A549 (cell line): Measurements from ENCODE around the gene ZNF433. TPM values are rescaled to one million over a fixed set of nuclear protein-coding genes. Genes with fewer than 3 reads are reported as not detected.

Experiments
- ATAC-seq, 2 experiments: fragments of 200-7000 bp in 1 of 2; fragments of >200 bp in 1 of 2; cut with Nextera tagmentation in 1 of 2; cut with Tn5 transposase in 1 of 2; 3 replicates each; pipeline versions ENCODE4 v1.8.0 to v1.9.1; 2018 to 2020; ENCODE audit warnings: mild to moderate bottlenecking in 1 of 2, moderate library complexity in 1 of 2
- CTCF ChIA-PET: fragments of 300-600 bp; sonication (Branson Sonifier 250); formaldehyde crosslinking; extraction: SDS; loops from one replicate; lab custom pipeline; 2021; ENCODE audit warnings: antibody characterized with exemption, inconsistent platforms; lab: Yijun Ruan, JAX
- POLR2A ChIA-PET: fragments of 350-600 bp; formaldehyde crosslinking; extraction: SDS; loops from one replicate; lab custom pipeline; 2021; ENCODE audit warnings: antibody characterized with exemption, inconsistent platforms; lab: Yijun Ruan, JAX
- DNase-seq, 2 experiments: peaks; one replicate each; pipeline versions ENCODE4 v3.0.0 to v3.0.0-alpha.2; 2011 to 2016; ENCODE audit warnings: low read depth in 1 of 2, low spot score in 1 of 2
- FAIRE-seq: peaks from 2 replicates; lab custom pipeline; 2011; peaks lifted over from hg19 to GRCh38; lab: Jason Lieb, UNC
- H3K27ac ChIP-seq, 2 experiments: fragments of >200 bp; sonication (Bioruptor Twin); formaldehyde crosslinking; 3 replicates each; pipeline ENCODE4 v1.5.1; 2016 to 2017
- H3K4me1 ChIP-seq: fragments of >200 bp; sonication (Bioruptor Twin); formaldehyde crosslinking; 3 replicates; pipeline ENCODE4 v1.6.1; 2016
- H3K4me2 ChIP-seq: fragments of >200 bp; sonication (Bioruptor Twin); formaldehyde crosslinking; 3 replicates; pipeline ENCODE4 v1.6.1; 2016
- H3K4me3 ChIP-seq: fragments of >200 bp; sonication (Bioruptor Twin); formaldehyde crosslinking; 3 replicates; pipeline ENCODE4 v1.5.1; 2016
- H3K9me3 ChIP-seq: fragments of >200 bp; sonication (Bioruptor Twin); formaldehyde crosslinking; 3 replicates; pipeline ENCODE4 v1.6.1; 2016
- CEBPB ChIP-seq, 2 experiments: fragments of >200 bp in 1 of 2; sonication (Bioruptor Twin) in 1 of 2; formaldehyde crosslinking in 1 of 2; IDR thresholded peaks; 2 replicates each; pipeline ENCODE4 v1.6.1; 2012 to 2016
- EHMT2 ChIP-seq: fragments of 200-600 bp; sonication (generic); IDR thresholded peaks from 2 replicates; pipeline ENCODE4 v1.6.1; 2016; ENCODE audit warnings: antibody characterized with exemption, low read depth, mild to moderate bottlenecking, moderate library complexity
- ESRRA ChIP-seq: fragments of 150-350 bp; IDR thresholded peaks from 2 replicates; pipeline ENCODE4 v1.6.1; 2014; ENCODE audit warnings: mild to moderate bottlenecking, low read length, borderline replicate concordance
- FOSB ChIP-seq: fragments of 250-450 bp; sonication (Bioruptor Pico); IDR thresholded peaks from 2 replicates; pipeline ENCODE4 v1.5.0; 2020; ENCODE audit warnings: mild to moderate bottlenecking, moderate library complexity
- HDAC2 ChIP-seq: fragments of 200-600 bp; sonication (generic); IDR thresholded peaks from 2 replicates; pipeline ENCODE4 v1.6.1; 2016
- HEYL ChIP-seq: fragments of 250-450 bp; sonication (Bioruptor Pico); IDR thresholded peaks from 2 replicates; pipeline ENCODE4 v1.8.0; 2021; ENCODE audit warnings: mild to moderate bottlenecking, moderate library complexity
- HOXA7 ChIP-seq: fragments of 250-450 bp; sonication (Bioruptor Pico); IDR thresholded peaks from 2 replicates; pipeline ENCODE4 v1.5.0; 2020; ENCODE audit warnings: mild to moderate bottlenecking, moderate library complexity
- HOXB13 ChIP-seq: fragments of 250-450 bp; sonication (Bioruptor Pico); IDR thresholded peaks from 2 replicates; pipeline ENCODE4 v1.5.0; 2020; ENCODE audit warnings: low read depth, mild to moderate bottlenecking, moderate library complexity
- HOXB5 ChIP-seq: fragments of 250-450 bp; sonication (Bioruptor Pico); IDR thresholded peaks from 2 replicates; pipeline ENCODE4 v1.5.0; 2020; ENCODE audit warnings: mild to moderate bottlenecking, moderate library complexity
- JUN ChIP-seq, 2 experiments: fragments of >200 bp; sonication (Bioruptor Twin); formaldehyde crosslinking; IDR thresholded peaks; 2 replicates in 1 of 2; 3 replicates in 1 of 2; pipeline ENCODE4 v1.6.1; 2016 to 2017
- KDM5A ChIP-seq: fragments of 200-600 bp; sonication (generic); IDR thresholded peaks from 2 replicates; pipeline ENCODE4 v1.6.1; 2016; ENCODE audit warnings: antibody characterized with exemption, mild to moderate bottlenecking
- MAFK ChIP-seq: fragments of 450-650 bp; IDR thresholded peaks from 2 replicates; pipeline ENCODE4 v1.6.1; 2014; ENCODE audit not compliant: partially characterized antibody
- NPAS2 ChIP-seq: fragments of 250-450 bp; sonication (Bioruptor Pico); IDR thresholded peaks from 2 replicates; pipeline ENCODE4 v1.8.0; 2022; ENCODE audit warnings: mild to moderate bottlenecking, moderate library complexity, borderline replicate concordance
- NR3C1 ChIP-seq: fragments of >200 bp; sonication (Bioruptor Twin); formaldehyde crosslinking; IDR thresholded peaks from 3 replicates; pipeline ENCODE4 v1.6.1; 2017
- PHF8 ChIP-seq: fragments of 200-600 bp; sonication (generic); IDR thresholded peaks from 2 replicates; pipeline ENCODE4 v1.6.1; 2016; ENCODE audit warnings: low read depth, mild to moderate bottlenecking, antibody characterized with exemption, moderate library complexity, borderline replicate concordance
- POLR2A ChIP-seq: IDR thresholded peaks from 2 replicates; pipeline ENCODE4 v1.6.1; 2012; ENCODE audit warnings: mild to moderate bottlenecking, low read length
- POLR2AphosphoS2 ChIP-seq: conservative IDR thresholded peaks from 2 replicates; pipeline ENCODE4 v1.6.1; 2012; ENCODE audit warnings: low read length, improper control_type of control experiment, inconsistent platforms
- RAD21 ChIP-seq, 2 experiments: fragments of >200 bp in 1 of 2; sonication (Bioruptor Twin) in 1 of 2; formaldehyde crosslinking in 1 of 2; IDR thresholded peaks in 1 of 2; conservative IDR thresholded peaks in 1 of 2; 2 replicates in 1 of 2; 3 replicates in 1 of 2; pipeline ENCODE4 v1.6.1; 2012 to 2018; ENCODE audit warnings: inconsistent platforms in 1 of 2
- RARB ChIP-seq: fragments of 250-450 bp; sonication (Bioruptor Pico); IDR thresholded peaks from 2 replicates; pipeline ENCODE4 v1.8.0; 2021; ENCODE audit warnings: mild to moderate bottlenecking, moderate library complexity
- RCOR1 ChIP-seq: fragments of 150-350 bp; IDR thresholded peaks from 2 replicates; pipeline ENCODE4 v1.6.1; 2014; ENCODE audit warnings: antibody characterized with exemption, low read length, low read depth
- RNF2 ChIP-seq: fragments of 200-600 bp; sonication (generic); IDR thresholded peaks from 2 replicates; pipeline ENCODE4 v1.6.1; 2016; ENCODE audit warnings: low read depth, mild to moderate bottlenecking, antibody characterized with exemption, moderate library complexity, borderline replicate concordance
- TFCP2L1 ChIP-seq: fragments of 250-450 bp; sonication (Bioruptor Pico); IDR thresholded peaks from 2 replicates; pipeline ENCODE4 v1.5.0; 2021; ENCODE audit warnings: mild to moderate bottlenecking
- ZNF302 ChIP-seq: fragments of 250-450 bp; sonication (Bioruptor Pico); IDR thresholded peaks from 2 replicates; pipeline ENCODE4 v1.9.0; 2021; ENCODE audit warnings: inconsistent platforms, mild to moderate bottlenecking, moderate library complexity
- ZSCAN20 ChIP-seq: fragments of 250-450 bp; sonication (Bioruptor Pico); IDR thresholded peaks from 2 replicates; pipeline ENCODE4 v1.8.0; 2022; ENCODE audit warnings: mild to moderate bottlenecking, moderate library complexity
- WGBS: methylation state at CpG from one replicate; pipeline ENCODE4 v1.1.6; 2017; ENCODE audit errors: missing lambda C conversion rate; 5-methylcytosine and 5-hydroxymethylcytosine counted together
- polyA plus RNA-seq, 4 experiments: library from polyadenylated mRNA; depleted of rRNA in 3 of 4; stranded (reverse); fragments of >200 nt; fragmentation: RNase III in 1 of 4; extraction: RNeasy Plus Mini Kit Qiagen cat#74134 plus additional on column Dnase treatment in 1 of 4; gene quantifications; 2 replicates in 3 of 4; 3 replicates in 1 of 4; pipeline ENCODE4 v1.2.3, GENCODE V29; 2011 to 2017
- TF ChIP-seq, protein P1 (sequence below): fragments of 250-450 bp; sonication (Bioruptor Pico); IDR thresholded peaks from 2 replicates; pipeline ENCODE4 v1.5.0; 2021; ENCODE audit warnings: mild to moderate bottlenecking, moderate library complexity, borderline replicate concordance
- TF ChIP-seq, protein P2 (sequence below): IDR thresholded peaks from 2 replicates; pipeline ENCODE4 v1.6.1; 2012; ENCODE audit warnings: low read depth, borderline replicate concordance
- TF ChIP-seq, protein P3 (sequence below): fragments of >200 bp; sonication (Bioruptor Twin); formaldehyde crosslinking; IDR thresholded peaks from 3 replicates; pipeline ENCODE4 v1.5.1; 2016

Gene ZNF433
- polyA plus RNA-seq, 2 of the 4 experiments (the other 2 are of a cell fraction): not detected

DNA sequence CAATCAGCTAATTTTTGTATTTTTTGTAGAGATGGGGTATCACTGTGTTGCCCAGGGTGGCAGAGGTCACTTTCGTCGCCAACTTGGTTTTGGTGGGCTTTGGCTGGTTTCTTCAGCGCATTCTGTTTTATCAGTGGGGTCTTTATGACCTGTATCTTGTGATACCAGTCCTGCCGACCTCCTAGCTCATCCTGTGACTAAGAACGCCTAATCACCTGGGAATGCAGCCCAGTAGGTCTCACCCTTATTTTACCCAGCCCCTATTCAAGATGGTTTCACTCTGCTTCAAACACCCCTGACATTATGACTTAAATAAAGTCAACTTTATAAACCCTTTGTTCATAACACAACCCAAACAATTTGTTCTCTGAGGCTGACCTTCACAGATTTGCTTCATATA, 20.3 kb upstream of the ZNF433 start:
- no peak for DNase-seq
- Histone ChIP-seq H3K27ac (no peak overlapping the region), H3K4me2 (no peak overlapping the region), H3K4me3 (no peak overlapping the region), H3K9me3 (peaks cover 2% of the 10 kb centered on the region; the same call in 1 of the 3 replicates), H3K4me1 (no peaks in the 10 kb centered on the region)
- TF ChIP-seq POLR2AphosphoS2 (no peak), HDAC2 (no peak)
- no peak for FAIRE-seq
- no peak for ATAC-seq
- WGBS: 10% methylated on average over 5 of the region's 5 CpGs
- POLR2A ChIA-PET: no interaction called here
- CTCF ChIA-PET: no interaction called here

DNA sequence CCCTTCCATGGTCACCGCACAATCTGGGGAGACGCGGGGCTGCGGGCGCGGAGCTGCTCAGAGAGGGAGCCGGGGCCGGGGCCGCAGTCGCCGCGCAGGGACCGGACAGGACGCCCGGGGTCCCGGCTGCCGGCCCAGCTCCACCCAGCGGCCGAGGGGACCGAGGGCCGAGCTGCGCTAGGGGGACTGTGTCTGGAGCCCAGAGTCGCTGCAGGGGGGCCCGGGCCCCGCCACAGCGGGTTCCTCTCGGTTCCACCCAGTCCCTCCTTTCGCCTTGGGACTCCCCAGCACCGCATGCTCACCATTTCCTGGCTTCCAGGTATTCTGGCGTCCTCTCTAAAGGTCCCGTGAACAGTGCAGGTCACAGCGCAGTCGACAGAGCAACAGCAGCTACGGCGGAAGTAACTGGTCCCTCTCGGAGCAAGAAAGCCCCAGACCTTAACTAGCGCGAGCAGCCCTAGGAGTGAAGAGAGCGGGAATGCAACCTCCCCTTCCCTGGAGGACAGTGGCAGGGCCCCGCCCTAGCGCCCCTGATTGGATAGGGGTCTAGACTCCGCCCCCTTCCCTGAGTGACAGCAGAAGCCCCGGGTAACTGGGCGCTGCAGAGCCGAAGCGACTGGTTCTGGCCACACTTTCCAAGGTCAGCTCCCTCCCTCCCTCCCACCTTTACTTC, 17.2 kb upstream of the ZNF433 start, which contains the start of gene ZNF878:
TSS of gene ZNF878 (minus strand) at position 465 of the 673 bp plus-strand sequence. CDS start at position 305, 160 bp downstream.
- ChIA-PET POLR2A (no interaction called here), CTCF (no interaction called here)
- no peak for ATAC-seq
- no peak within 1 kb of the TSS for H3K4me3 ChIP-seq
- no peak for FAIRE-seq
- H3K4me1 ChIP-seq: no peaks in the 10 kb centered on the region
- H3K27ac ChIP-seq: no peak within 1 kb of the TSS
- DNase-seq: no peak
- TF ChIP-seq HOXB5 (CRISPR knock-in tag) (no peak), NPAS2 (CRISPR knock-in tag) (no peak), ESRRA (no peak), FOSB (no peak), RCOR1 (no peak), CEBPB (IDR thresholded peaks at IDR 0.05) (no peak), MAFK (no peak), RNF2 (no peak), PHF8 (no peak), KDM5A (no peak), TFCP2L1 (no peak), RAD21 (conservative IDR thresholded peaks at IDR 0.05 in 1 of 2, IDR thresholded peaks at IDR 0.05 in 1 of 2) (no peak), JUN (IDR thresholded peaks at IDR 0.05) (no peak), RARB (CRISPR knock-in tag) (no peak), POLR2A (no peak), HDAC2 (no peak)
- TF ChIP-seq, protein P1, sequence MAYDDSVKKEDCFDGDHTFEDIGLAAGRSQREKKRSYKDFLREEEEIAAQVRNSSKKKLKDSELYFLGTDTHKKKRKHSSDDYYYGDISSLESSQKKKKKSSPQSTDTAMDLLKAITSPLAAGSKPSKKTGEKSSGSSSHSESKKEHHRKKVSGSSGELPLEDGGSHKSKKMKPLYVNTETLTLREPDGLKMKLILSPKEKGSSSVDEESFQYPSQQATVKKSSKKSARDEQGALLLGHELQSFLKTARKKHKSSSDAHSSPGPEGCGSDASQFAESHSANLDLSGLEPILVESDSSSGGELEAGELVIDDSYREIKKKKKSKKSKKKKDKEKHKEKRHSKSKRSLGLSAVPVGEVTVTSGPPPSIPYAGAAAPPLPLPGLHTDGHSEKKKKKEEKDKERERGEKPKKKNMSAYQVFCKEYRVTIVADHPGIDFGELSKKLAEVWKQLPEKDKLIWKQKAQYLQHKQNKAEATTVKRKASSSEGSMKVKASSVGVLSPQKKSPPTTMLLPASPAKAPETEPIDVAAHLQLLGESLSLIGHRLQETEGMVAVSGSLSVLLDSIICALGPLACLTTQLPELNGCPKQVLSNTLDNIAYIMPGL: no peak
- TF ChIP-seq, protein P2, sequence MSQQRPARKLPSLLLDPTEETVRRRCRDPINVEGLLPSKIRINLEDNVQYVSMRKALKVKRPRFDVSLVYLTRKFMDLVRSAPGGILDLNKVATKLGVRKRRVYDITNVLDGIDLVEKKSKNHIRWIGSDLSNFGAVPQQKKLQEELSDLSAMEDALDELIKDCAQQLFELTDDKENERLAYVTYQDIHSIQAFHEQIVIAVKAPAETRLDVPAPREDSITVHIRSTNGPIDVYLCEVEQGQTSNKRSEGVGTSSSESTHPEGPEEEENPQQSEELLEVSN: no peak
- H3K9me3 ChIP-seq: no peaks in the 10 kb centered on the region; the same call in 2 of the 3 replicates
- H3K4me2 ChIP-seq: no peak within 1 kb of the TSS
- 28% methylated on average over 16 of the region's 46 CpGs for WGBS

DNA sequence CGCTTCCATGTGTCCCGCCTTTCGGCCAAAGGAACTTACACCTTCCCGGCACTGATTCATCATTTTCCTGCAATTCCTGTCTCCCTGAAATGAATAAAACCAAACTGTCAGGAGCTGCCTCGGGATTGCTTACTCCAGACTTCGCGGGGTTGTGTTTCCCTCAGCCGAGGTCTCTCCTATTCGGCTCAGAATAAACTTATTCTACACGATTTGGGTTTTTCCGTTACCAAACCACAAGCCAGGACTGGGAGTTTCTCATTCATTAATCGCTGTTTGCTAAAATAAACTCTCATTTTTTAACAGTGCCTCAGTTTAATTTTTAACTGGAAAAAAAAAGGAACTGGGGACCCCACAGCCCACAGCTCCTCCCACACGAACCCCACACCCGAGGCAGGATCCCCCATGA, 16.6 kb upstream of the ZNF433 start:
- TF ChIP-seq EHMT2 (no peak), HOXA7 (no peak), HOXB13 (CRISPR knock-in tag) (no peak), HEYL (CRISPR knock-in tag) (no peak), NR3C1 (no peak), MAFK (no peak), ZSCAN20 (CRISPR knock-in tag) (no peak), ESRRA (no peak), ZNF302 (CRISPR knock-in tag) (no peak)
- TF ChIP-seq, protein P1: no peak
- TF ChIP-seq, protein P3, sequence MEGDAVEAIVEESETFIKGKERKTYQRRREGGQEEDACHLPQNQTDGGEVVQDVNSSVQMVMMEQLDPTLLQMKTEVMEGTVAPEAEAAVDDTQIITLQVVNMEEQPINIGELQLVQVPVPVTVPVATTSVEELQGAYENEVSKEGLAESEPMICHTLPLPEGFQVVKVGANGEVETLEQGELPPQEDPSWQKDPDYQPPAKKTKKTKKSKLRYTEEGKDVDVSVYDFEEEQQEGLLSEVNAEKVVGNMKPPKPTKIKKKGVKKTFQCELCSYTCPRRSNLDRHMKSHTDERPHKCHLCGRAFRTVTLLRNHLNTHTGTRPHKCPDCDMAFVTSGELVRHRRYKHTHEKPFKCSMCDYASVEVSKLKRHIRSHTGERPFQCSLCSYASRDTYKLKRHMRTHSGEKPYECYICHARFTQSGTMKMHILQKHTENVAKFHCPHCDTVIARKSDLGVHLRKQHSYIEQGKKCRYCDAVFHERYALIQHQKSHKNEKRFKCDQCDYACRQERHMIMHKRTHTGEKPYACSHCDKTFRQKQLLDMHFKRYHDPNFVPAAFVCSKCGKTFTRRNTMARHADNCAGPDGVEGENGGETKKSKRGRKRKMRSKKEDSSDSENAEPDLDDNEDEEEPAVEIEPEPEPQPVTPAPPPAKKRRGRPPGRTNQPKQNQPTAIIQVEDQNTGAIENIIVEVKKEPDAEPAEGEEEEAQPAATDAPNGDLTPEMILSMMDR: no peak
- Histone ChIP-seq H3K9me3 (no peaks in the 10 kb centered on the region; the same call in 2 of the 3 replicates), H3K4me2 (no peak overlapping the region), H3K4me3 (no peak overlapping the region), H3K4me1 (no peaks in the 10 kb centered on the region), H3K27ac (no peak overlapping the region)
- DNase-seq (no peak), ATAC-seq (no peak), FAIRE-seq (no peak)
- ChIA-PET CTCF (no interaction called here), POLR2A (no interaction called here)
- 28% methylated on average over 13 of the region's 14 CpGs for WGBS
